ENCODE results near the gene SLC4A11. TPM values are rescaled to one million over a fixed set of nuclear protein-coding genes. Genes with fewer than 3 reads are reported as not detected.

The SLC4A11 gene
- total RNA-seq, 6 donors from 2014 or later: 2.6 to 14.9 (median 5.2) TPM

DNA sequence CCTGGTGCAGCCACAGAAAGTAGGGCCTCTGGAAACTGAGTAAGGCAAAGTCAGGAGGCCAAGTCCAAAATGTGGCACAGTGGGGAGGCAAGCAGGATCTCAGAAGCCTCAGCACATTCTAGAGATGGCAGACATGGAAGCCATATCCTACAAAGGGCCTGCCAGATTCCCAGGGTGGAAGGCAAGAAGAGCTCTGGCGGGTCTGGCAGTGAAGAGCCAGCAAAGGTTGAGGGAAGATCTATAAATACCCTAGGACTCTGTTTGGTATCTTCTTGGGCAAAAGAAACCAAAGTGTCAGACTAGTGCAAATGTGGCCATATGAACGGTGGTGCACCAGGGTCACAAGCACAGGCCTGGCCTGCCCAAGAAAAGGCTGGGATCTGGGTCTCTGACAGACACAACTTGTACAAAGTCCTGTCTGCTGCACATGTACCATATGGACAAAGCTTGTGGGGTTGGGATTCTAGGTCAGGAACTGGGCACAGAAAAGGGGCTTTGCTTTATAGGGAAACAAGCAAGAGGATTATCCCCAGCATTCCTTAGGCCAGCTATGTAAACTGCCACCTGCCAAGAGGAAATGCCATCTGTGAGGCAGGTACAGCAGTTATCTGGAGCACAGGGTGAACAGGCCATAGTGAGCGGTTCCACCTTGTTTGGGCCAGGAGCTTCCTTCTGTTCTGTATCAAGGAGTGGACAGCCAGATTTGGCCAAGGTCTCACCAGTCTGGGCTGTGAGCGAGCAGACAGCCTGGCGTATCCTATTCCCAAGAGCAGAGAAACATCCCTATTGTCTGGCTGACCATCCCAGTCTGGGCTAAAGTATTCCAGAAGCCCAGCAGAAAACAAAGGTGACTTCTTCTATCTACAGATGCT is 36.3 kb upstream of the SLC4A11 start:
- no peak for DNase-seq
- H3K27me3 ChIP-seq: no peaks in the 10 kb centered on the region
- no peak for ATAC-seq (ENCODE audit: low FRiP score in 2 of 2)
- TF ChIP-seq POLR2AphosphoS5 (IDR thresholded peaks at IDR 0.05): no peak
- TF ChIP-seq EP300 (IDR thresholded peaks at IDR 0.05): no peak
- TF ChIP-seq POLR2A (IDR thresholded peaks at IDR 0.05): no peak
- no peak for TF ChIP-seq CTCF (IDR thresholded peaks at IDR 0.05)
- H3K4me3 ChIP-seq: no peak overlapping the region
- H3K4me1 ChIP-seq: no peaks in the 10 kb centered on the region
- H3K36me3 ChIP-seq: peaks cover 18 to 86% (median 50%) of the 10 kb centered on the region in 4 donors
- no peaks in the 10 kb centered on the region for H3K9me3 ChIP-seq
- H3K27ac ChIP-seq: no peak overlapping the region
- WGBS, 2 donors: 92 to 98% methylated on average over 5 of the region's 5 CpGs

- H3K36me3 ChIP-seq: peaks cover 12 to 77% (median 42%) of the 10 kb centered on the region in 4 donors
- DNase-seq (no peak), ATAC-seq (ENCODE audit: low FRiP score in 2 of 2) (no peak)
- no peak for TF ChIP-seq POLR2AphosphoS5 (IDR thresholded peaks at IDR 0.05)
- TF ChIP-seq CTCF (IDR thresholded peaks at IDR 0.05): no peak
- TF ChIP-seq POLR2A (IDR thresholded peaks at IDR 0.05): no peak
- no peak for TF ChIP-seq EP300 (IDR thresholded peaks at IDR 0.05)
- no peaks in the 10 kb centered on the region for H3K27me3 ChIP-seq
- H3K27ac ChIP-seq: no peak overlapping the region
- H3K9me3 ChIP-seq: no peaks in the 10 kb centered on the region
- no peak overlapping the region for H3K4me3 ChIP-seq
- no peaks in the 10 kb centered on the region for H3K4me1 ChIP-seq
- 85 to 89% methylated on average over 3 to 4 of the region's 4 CpGs for WGBS, 2 donors
These were observed 34.4 kb upstream of the SLC4A11 start for GRCh38 chr20:3273371-3273770.

- no peaks in the 10 kb centered on the region for H3K27me3 ChIP-seq
- 93 to 100% methylated on average over 4 of the region's 4 CpGs for WGBS, 2 donors
- H3K4me3 ChIP-seq: no peak overlapping the region
- no peaks in the 10 kb centered on the region for H3K4me1 ChIP-seq
- H3K9me3 ChIP-seq: no peaks in the 10 kb centered on the region
- ATAC-seq (ENCODE audit: low FRiP score in 2 of 2) (no peak), DNase-seq (no peak)
- no peak overlapping the region for H3K27ac ChIP-seq
- TF ChIP-seq EP300 (IDR thresholded peaks at IDR 0.05): no peak
- no peak for TF ChIP-seq POLR2AphosphoS5 (IDR thresholded peaks at IDR 0.05)
- TF ChIP-seq CTCF (IDR thresholded peaks at IDR 0.05): no peak
- TF ChIP-seq POLR2A (IDR thresholded peaks at IDR 0.05): no peak
- H3K36me3 ChIP-seq: peaks cover 4 to 64% (median 36%) of the 10 kb centered on the region in 4 donors
These were observed 31.1 kb upstream of the SLC4A11 start for GRCh38 chr20:3270051-3270450.

- no peaks in the 10 kb centered on the region for H3K9me3 ChIP-seq
- no peaks in the 10 kb centered on the region for H3K27me3 ChIP-seq
- no peak overlapping the region for H3K27ac ChIP-seq
- no peak overlapping the region for H3K4me3 ChIP-seq
- ATAC-seq (ENCODE audit: low FRiP score in 2 of 2) (no peak), DNase-seq (no peak)
- H3K36me3 ChIP-seq: peaks cover 6 to 79% (median 51%) of the 10 kb centered on the region in 4 donors
- TF ChIP-seq CTCF (IDR thresholded peaks at IDR 0.05) (no peak), POLR2AphosphoS5 (IDR thresholded peaks at IDR 0.05) (no peak), POLR2A (IDR thresholded peaks at IDR 0.05) (no peak), EP300 (IDR thresholded peaks at IDR 0.05) (no peak)
- no peaks in the 10 kb centered on the region for H3K4me1 ChIP-seq
These were observed 23.6 kb upstream of the SLC4A11 start for GRCh38 chr20:3262566-3262965.

DNA sequence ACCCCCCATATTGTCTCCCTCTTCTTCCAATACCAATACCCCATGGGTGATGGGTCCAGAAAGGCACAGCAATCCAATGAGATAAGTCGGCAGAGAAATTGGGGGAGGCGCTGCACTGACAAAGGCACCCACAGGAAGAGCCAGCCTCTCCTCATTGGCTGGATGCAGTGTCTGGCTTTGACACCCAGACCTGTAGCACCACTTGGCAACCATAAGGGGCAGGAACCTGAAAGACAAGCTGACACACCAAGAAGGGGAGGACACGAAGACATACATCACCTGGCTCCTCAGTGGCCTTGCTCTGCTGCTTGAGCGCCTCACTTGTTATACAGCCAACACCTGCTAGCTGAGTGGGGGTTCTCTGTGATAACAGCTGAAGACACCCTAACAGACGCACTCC is 19.4 kb upstream of the SLC4A11 start:
- DNase-seq: no peak
- ATAC-seq (ENCODE audit: low FRiP score in 2 of 2): no peak
- no peaks in the 10 kb centered on the region for H3K4me1 ChIP-seq
- no peak overlapping the region for H3K4me3 ChIP-seq
- WGBS, 2 donors: 92 to 94% methylated on average over 5 of the region's 5 CpGs
- peaks cover 6 to 87% (median 59%) of the 10 kb centered on the region in 4 donors for H3K36me3 ChIP-seq
- TF ChIP-seq POLR2A (IDR thresholded peaks at IDR 0.05) (no peak), EP300 (IDR thresholded peaks at IDR 0.05) (no peak), POLR2AphosphoS5 (IDR thresholded peaks at IDR 0.05) (no peak), CTCF (IDR thresholded peaks at IDR 0.05) (no peak)
- no peaks in the 10 kb centered on the region for H3K9me3 ChIP-seq
- no peak overlapping the region for H3K27ac ChIP-seq
- no peaks in the 10 kb centered on the region for H3K27me3 ChIP-seq
